Esophagus squamous epithelium (tissue), 5 donors: ENCODE measurements around the gene PPAN. TPM values are rescaled to one million over a fixed set of nuclear protein-coding genes. Genes with fewer than 3 reads are reported as not detected.

Experiments used
- DNase-seq: peaks from one replicate; lab custom pipeline; 2025; lab: John Stamatoyannopoulos, UW
- H3K27ac ChIP-seq, 4 donors: fragments of 200-600 bp; sonication (generic); one replicate each; pipeline ENCODE4 v1.5.1; 2016 to 2019; ENCODE audit warnings: mild to moderate bottlenecking in 1 of 4
- H3K27me3 ChIP-seq, 4 donors: fragments of 200-600 bp; sonication (generic); 1 replicate in 3 of 4; 2 replicates in 1 of 4; pipeline versions ENCODE4 v1.5.1 to v1.6.0; 2017 to 2021; ENCODE audit warnings: antibody characterized with exemption in 1 of 4
- H3K36me3 ChIP-seq, 3 donors: fragments of 200-600 bp; sonication (generic); one replicate each; pipeline ENCODE4 v1.5.1; 2016 to 2019
- H3K4me1 ChIP-seq, 3 donors: fragments of 200-600 bp; sonication (generic); one replicate each; pipeline ENCODE4 v1.5.1; 2017 to 2019
- H3K4me3 ChIP-seq, 4 donors: fragments of 200-600 bp; sonication (generic); 1 replicate in 3 of 4; 2 replicates in 1 of 4; pipeline ENCODE4 v1.5.1; 2016 to 2019; ENCODE audit warnings: mild to moderate bottlenecking in 2 of 4, moderate library complexity in 1 of 4
- H3K9me3 ChIP-seq, 3 donors: fragments of 200-600 bp; sonication (generic); one replicate each; pipeline ENCODE4 v1.5.1; 2016 to 2019
- POLR2A ChIP-seq, 4 donors: fragments of 450-650 bp; IDR thresholded peaks; one replicate each; pipeline ENCODE4 v1.6.1; 2017; ENCODE audit warnings: antibody characterized with exemption in 4 of 4, mild to moderate bottlenecking in 4 of 4, moderate library complexity in 3 of 4
- WGBS, 2 donors: methylation state at CpG; one replicate each; pipeline ENCODE4 v1.1.5; 2018; 5-methylcytosine and 5-hydroxymethylcytosine counted together
- intact Hi-C: fragments of 100-400 bp; cut with DNase I; formaldehyde crosslinking; loops from one replicate; pipeline ENCODE4 v1.15.0; 2022
- total RNA-seq, 4 donors: library from RNA; depleted of rRNA; stranded (reverse); fragments of >200 nt; gene quantifications; one replicate each; pipeline ENCODE4 v1.1.0, GENCODE V29; 2016
- TF ChIP-seq, protein P1 (sequence below), 6 experiments: fragments of 450-650 bp in 4 of 6; fragments of 200-600 bp in 2 of 6; sonication (generic) in 2 of 6; IDR thresholded peaks; one replicate each; pipeline ENCODE4 v1.5.1; 2016 to 2019; ENCODE audit warnings: antibody characterized with exemption in 6 of 6, mild to moderate bottlenecking in 4 of 6, moderate library complexity in 4 of 6
- donor health status: DM: yes; HTN: yes; CAD: no.

Gene PPAN, protein sequence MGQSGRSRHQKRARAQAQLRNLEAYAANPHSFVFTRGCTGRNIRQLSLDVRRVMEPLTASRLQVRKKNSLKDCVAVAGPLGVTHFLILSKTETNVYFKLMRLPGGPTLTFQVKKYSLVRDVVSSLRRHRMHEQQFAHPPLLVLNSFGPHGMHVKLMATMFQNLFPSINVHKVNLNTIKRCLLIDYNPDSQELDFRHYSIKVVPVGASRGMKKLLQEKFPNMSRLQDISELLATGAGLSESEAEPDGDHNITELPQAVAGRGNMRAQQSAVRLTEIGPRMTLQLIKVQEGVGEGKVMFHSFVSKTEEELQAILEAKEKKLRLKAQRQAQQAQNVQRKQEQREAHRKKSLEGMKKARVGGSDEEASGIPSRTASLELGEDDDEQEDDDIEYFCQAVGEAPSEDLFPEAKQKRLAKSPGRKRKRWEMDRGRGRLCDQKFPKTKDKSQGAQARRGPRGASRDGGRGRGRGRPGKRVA
- 10 to 100 TPM; 31.9 to 56.1 (median 39.6) TPM for total RNA-seq

DNA sequence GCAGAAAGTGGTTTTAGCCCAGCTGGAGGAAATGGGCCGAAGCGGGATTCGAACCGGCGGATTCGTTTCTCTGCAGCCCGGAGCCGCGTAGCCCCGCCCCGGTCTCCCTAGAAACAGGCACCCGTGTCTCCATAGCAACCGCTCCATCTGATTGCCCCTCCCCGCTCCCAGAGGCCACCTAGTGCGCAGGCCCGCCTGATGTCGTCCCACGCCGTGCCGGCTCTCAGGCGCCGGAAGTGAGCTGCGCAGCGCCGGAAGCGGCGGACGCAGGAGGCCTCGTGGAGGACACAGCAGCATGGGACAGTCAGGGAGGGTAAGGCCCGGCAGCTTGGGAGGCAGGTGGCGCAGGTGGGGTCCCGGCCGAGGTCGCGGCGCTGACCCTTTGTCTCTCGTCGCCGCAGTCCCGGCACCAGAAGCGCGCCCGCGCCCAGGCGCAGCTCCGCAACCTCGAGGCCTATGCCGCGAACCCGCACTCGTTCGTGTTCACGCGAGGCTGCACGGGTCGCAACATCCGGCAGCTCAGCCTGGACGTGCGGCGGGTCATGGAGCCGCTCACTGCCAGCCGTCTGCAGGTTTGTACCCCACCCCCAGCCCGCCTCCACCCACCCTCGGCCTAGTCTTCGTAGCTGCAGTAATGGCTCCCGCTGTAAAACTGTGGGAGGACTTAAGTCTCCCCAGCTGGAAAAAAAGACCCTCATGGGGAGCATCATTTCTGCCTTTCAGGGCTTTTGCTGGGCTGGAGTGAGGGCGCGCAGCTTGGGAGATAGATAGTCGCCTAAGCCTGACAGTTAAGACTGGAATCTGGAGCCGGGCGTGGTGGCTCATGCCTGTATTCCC is at the start of gene PPAN:
Gene PPAN (plus strand): TSS at position 263 of the 837 bp plus-strand sequence. CDS start 33 bp downstream, at position 296.
- H3K27ac ChIP-seq = peak within 1 kb of the TSS; percentile 77 to 85 (median 84)
- H3K4me3 ChIP-seq = peak within 1 kb of the TSS; percentile 53 to 90 (median 80)
- no peaks in the 10 kb centered on the region for H3K27me3 ChIP-seq
- peaks cover 32 to 42% (median 36%) of the 10 kb centered on the region in 3 donors for H3K36me3 ChIP-seq
- peak; percentile 96 for DNase-seq
- no peaks in the 10 kb centered on the region for H3K9me3 ChIP-seq
- H3K4me1 ChIP-seq = peaks cover 10 to 47% (median 14%) of the 10 kb centered on the region in 3 donors
- intact Hi-C loops = no loop called here
- peak in 3 of 4 donors; percentile 36 to 71 (median 44) for TF ChIP-seq POLR2A (IDR thresholded peaks at IDR 0.05)
- TF ChIP-seq, protein P1, sequence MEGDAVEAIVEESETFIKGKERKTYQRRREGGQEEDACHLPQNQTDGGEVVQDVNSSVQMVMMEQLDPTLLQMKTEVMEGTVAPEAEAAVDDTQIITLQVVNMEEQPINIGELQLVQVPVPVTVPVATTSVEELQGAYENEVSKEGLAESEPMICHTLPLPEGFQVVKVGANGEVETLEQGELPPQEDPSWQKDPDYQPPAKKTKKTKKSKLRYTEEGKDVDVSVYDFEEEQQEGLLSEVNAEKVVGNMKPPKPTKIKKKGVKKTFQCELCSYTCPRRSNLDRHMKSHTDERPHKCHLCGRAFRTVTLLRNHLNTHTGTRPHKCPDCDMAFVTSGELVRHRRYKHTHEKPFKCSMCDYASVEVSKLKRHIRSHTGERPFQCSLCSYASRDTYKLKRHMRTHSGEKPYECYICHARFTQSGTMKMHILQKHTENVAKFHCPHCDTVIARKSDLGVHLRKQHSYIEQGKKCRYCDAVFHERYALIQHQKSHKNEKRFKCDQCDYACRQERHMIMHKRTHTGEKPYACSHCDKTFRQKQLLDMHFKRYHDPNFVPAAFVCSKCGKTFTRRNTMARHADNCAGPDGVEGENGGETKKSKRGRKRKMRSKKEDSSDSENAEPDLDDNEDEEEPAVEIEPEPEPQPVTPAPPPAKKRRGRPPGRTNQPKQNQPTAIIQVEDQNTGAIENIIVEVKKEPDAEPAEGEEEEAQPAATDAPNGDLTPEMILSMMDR (IDR thresholded peaks at IDR 0.05) = peak in 1 of 6 experiments; percentile 41
- 0 to 1% methylated on average over 17 to 19 of the region's 71 CpGs for WGBS, 2 donors

DNA sequence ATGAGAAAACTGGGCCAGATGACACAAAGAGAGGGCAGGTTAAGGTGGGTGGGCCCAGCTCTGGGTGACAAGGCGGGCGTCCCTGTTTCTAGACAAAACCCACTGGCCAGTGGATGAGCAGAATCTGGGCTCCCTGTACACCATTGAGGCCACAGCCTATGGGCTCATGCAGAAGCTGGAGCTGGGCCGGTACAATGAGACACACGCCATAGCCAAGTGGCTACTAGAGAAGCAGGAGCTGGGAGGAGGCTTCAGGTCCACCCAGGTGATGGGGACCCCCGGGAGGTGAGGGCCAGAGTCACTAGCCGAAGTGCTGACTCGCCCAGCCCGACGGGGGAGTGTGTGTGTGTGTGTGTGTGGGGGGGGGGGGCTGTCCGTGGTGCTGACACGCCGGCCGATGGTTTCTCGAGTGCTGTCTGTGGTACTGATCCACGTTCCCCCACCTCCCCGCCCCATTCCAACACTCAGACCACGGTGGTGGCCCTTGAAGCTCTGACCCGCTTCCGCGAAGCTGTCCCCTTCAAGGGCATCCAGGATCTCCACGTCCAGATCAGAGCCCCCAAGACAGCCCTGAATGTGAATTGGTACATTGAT is 44.3 kb upstream of the PPAN start:
- DNase-seq = no peak
- Histone ChIP-seq H3K27ac (no peak overlapping the region), H3K27me3 (peaks cover 0 to 67% (median 0%) of the 10 kb centered on the region in 4 donors), H3K4me1 (no peaks in the 10 kb centered on the region), H3K36me3 (no peaks in the 10 kb centered on the region), H3K4me3 (no peak overlapping the region), H3K9me3 (no peaks in the 10 kb centered on the region)
- TF ChIP-seq, protein P1 (IDR thresholded peaks at IDR 0.05) = no peak
- no peak for TF ChIP-seq POLR2A (IDR thresholded peaks at IDR 0.05)
- intact Hi-C loops = no loop called here
- WGBS, 2 donors = 35 to 56% methylated on average over 5 to 8 of the region's 21 CpGs

DNA sequence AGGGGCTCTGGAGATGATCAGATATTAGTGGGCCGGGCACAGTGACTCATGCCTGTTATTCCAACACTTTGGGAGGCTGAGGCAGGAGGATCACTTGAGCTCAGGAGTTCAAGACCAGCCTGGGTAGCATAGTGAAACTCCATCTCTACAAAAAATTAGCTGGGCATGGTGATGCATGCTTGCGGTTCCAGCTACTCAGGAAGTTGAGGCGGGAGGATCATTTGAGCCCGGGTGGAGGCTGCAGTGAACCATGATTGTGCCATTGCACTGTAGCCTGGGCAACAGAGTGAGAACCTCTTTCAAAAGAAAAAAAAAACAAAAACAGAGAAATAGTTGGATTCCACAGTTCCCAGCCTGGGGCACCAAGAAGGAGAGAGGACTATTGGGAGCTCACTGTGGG is 38.0 kb upstream of the PPAN start:
- intact Hi-C loops = no loop called here
- H3K27me3 ChIP-seq = peaks cover 0 to 34% (median 0%) of the 10 kb centered on the region in 4 donors
- TF ChIP-seq, protein P1 (IDR thresholded peaks at IDR 0.05) = no peak
- TF ChIP-seq POLR2A (IDR thresholded peaks at IDR 0.05) = no peak
- no peak for DNase-seq
- WGBS, 2 donors = 44 to 56% methylated on average over 4 of the region's 4 CpGs
- H3K4me1 ChIP-seq = no peaks in the 10 kb centered on the region
- no peak overlapping the region for H3K27ac ChIP-seq
- H3K4me3 ChIP-seq = no peak overlapping the region
- no peaks in the 10 kb centered on the region for H3K9me3 ChIP-seq
- no peaks in the 10 kb centered on the region for H3K36me3 ChIP-seq

DNA sequence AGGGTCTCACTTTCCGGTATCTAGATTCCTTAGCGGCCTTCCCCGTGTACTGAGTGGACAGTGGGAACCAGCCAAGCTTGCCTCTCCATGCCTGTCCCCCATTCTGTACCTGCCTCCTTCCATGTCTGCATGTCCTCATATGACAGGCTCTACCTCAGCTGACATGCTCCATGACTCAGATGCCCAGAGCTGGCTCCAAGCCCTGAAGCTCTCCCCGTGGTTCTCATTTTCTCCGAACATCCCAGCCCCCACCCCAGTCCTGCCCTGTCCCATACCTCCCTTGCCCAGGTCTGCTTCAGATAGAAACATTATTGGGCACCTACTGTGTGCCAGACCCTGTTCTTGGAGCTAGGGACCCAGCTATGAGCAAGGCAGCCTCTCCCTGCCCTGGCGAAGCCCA is 37.1 kb upstream of the PPAN start:
- H3K4me3 ChIP-seq = no peak overlapping the region
- WGBS, 2 donors = 47 to 64% methylated on average over 5 of the region's 6 CpGs
- intact Hi-C loops = no loop called here
- no peak for DNase-seq
- no peak overlapping the region for H3K27ac ChIP-seq
- peaks cover 0 to 8% (median 0%) of the 10 kb centered on the region in 3 donors for H3K9me3 ChIP-seq
- no peak for TF ChIP-seq POLR2A (IDR thresholded peaks at IDR 0.05)
- TF ChIP-seq, protein P1 (IDR thresholded peaks at IDR 0.05) = no peak
- peaks cover 0 to 30% (median 0%) of the 10 kb centered on the region in 4 donors for H3K27me3 ChIP-seq
- H3K4me1 ChIP-seq = no peaks in the 10 kb centered on the region
- H3K36me3 ChIP-seq = no peaks in the 10 kb centered on the region
